Measurements from ENCODE around the gene PCNX2.
A peak's percentile ranks its signal among the peaks of the same experiment; 100 is the strongest.

The PCNX2 gene

GRCh38 chr1:233114159-233114558 lies 181.4 kb downstream of the PCNX2 start:
- Histone ChIP-seq H2BK12ac (ENCODE audit: low read length) (peak overlapping the region; percentile 90), H4K91ac (ENCODE audit: low read depth, low read length) (peak overlapping the region; percentile 95), H2BK120ac (ENCODE audit: insufficient read depth, low read length, poor library complexity) (peak overlapping the region; percentile 88), H4K12ac (ENCODE audit: low read depth, low read length) (peak overlapping the region; percentile 4), H3K9me3 (ENCODE audit: insufficient read depth, low read depth, low read length) (no peaks in the 10 kb centered on the region), H3K18ac (ENCODE audit: low read length) (peak overlapping the region; percentile 77), H3K4me2 (ENCODE audit: low read length) (no peak overlapping the region), H3K79me1 (ENCODE audit: low read length) (peaks cover 27% of the 10 kb centered on the region), H2AFZ (ENCODE audit: insufficient read depth, low read length, poor library complexity) (peak overlapping the region; percentile 61), H2AK5ac (ENCODE audit: low read length) (peak overlapping the region; percentile 12), H3K36me3 (ENCODE audit: control insufficient read depth in 1 of 2, insufficient read depth in 2 of 2, low read length in 2 of 2) (no peaks in the 10 kb centered on the region), H3K4ac (ENCODE audit: low read depth, low read length) (peak overlapping the region; percentile 30), H3K9ac (ENCODE audit: low read length) (no peak overlapping the region), H3K27me3 (ENCODE audit: insufficient read depth, low read length) (no peaks in the 10 kb centered on the region), H3K4me1 (ENCODE audit: control insufficient read depth in 1 of 2, insufficient read depth in 2 of 2, low read length in 2 of 2) (peaks cover 7 to 18% of the 10 kb centered on the region in 2 experiments), H4K8ac (ENCODE audit: low read depth, low read length) (peak overlapping the region; percentile 72), H3K79me2 (ENCODE audit: control insufficient read depth, insufficient read depth, low read length, poor library complexity) (peaks cover 5% of the 10 kb centered on the region), H3K23ac (ENCODE audit: low read length) (no peak overlapping the region), H2BK5ac (ENCODE audit: low read depth, low read length, poor library complexity) (peak overlapping the region; percentile 96), H3K14ac (ENCODE audit: low read length) (peak overlapping the region; percentile 88), H3K4me3 (ENCODE audit: low read depth, low read length) (no peak overlapping the region), H3K27ac (ENCODE audit: low read depth, low read length) (peak overlapping the region; percentile 93)
- no CpG with 5 or more reads among the region's 5 CpGs for WGBS (ENCODE audit: extremely low coverage, insufficient coverage, insufficient read length)
- peak in 1 of 2 donors; percentile 12 for DNase-seq

GRCh38 chr1:233113009-233113879 lies 182.3 kb downstream of the PCNX2 start:
- no peak overlapping the region for H3K18ac ChIP-seq (ENCODE audit: low read length)
- peak overlapping the region; percentile 92 for H2BK5ac ChIP-seq (ENCODE audit: low read depth, low read length, poor library complexity)
- DNase-seq: peak; percentile 95 to 97
- H3K9ac ChIP-seq (ENCODE audit: low read length): no peak overlapping the region
- peak overlapping the region; percentile 93 for H3K27ac ChIP-seq (ENCODE audit: low read depth, low read length)
- no peaks in the 10 kb centered on the region for H3K27me3 ChIP-seq (ENCODE audit: insufficient read depth, low read length)
- H4K12ac ChIP-seq (ENCODE audit: low read depth, low read length): peak overlapping the region; percentile 67
- no peaks in the 10 kb centered on the region for H3K36me3 ChIP-seq (ENCODE audit: control insufficient read depth in 1 of 2, insufficient read depth in 2 of 2, low read length in 2 of 2)
- WGBS (ENCODE audit: extremely low coverage, insufficient coverage, insufficient read length): no CpG with 5 or more reads among the region's 8 CpGs
- peak overlapping the region; percentile 97 for H4K91ac ChIP-seq (ENCODE audit: low read depth, low read length)
- H3K9me3 ChIP-seq (ENCODE audit: insufficient read depth, low read depth, low read length): no peaks in the 10 kb centered on the region
- no peak overlapping the region for H3K23ac ChIP-seq (ENCODE audit: low read length)
- H2BK12ac ChIP-seq (ENCODE audit: low read length): no peak overlapping the region
- H2AFZ ChIP-seq (ENCODE audit: insufficient read depth, low read length, poor library complexity): no peak overlapping the region
- H2BK120ac ChIP-seq (ENCODE audit: insufficient read depth, low read length, poor library complexity): peak overlapping the region; percentile 79
- H3K4me2 ChIP-seq (ENCODE audit: low read length): peak overlapping the region; percentile 45
- peak overlapping the region; percentile 36 for H3K14ac ChIP-seq (ENCODE audit: low read length)
- H3K79me1 ChIP-seq (ENCODE audit: low read length): peaks cover 34% of the 10 kb centered on the region
- peaks cover 9 to 25% of the 10 kb centered on the region in 2 experiments for H3K4me1 ChIP-seq (ENCODE audit: control insufficient read depth in 1 of 2, insufficient read depth in 2 of 2, low read length in 2 of 2)
- no peak overlapping the region for H3K4me3 ChIP-seq (ENCODE audit: low read depth, low read length)
- peaks cover 5% of the 10 kb centered on the region for H3K79me2 ChIP-seq (ENCODE audit: control insufficient read depth, insufficient read depth, low read length, poor library complexity)
- H4K8ac ChIP-seq (ENCODE audit: low read depth, low read length): peak overlapping the region; percentile 76
- peak overlapping the region; percentile 35 for H2AK5ac ChIP-seq (ENCODE audit: low read length)
- H3K4ac ChIP-seq (ENCODE audit: low read depth, low read length): peak overlapping the region; percentile 10

- no peak overlapping the region for H4K12ac ChIP-seq (ENCODE audit: low read depth, low read length)
- H4K91ac ChIP-seq (ENCODE audit: low read depth, low read length): peak overlapping the region; percentile 97
- H3K18ac ChIP-seq (ENCODE audit: low read length): peak overlapping the region; percentile 5
- H3K4me2 ChIP-seq (ENCODE audit: low read length): peak overlapping the region; percentile 45
- peak in 1 of 2 donors; percentile 51 for DNase-seq
- no peaks in the 10 kb centered on the region for H3K36me3 ChIP-seq (ENCODE audit: control insufficient read depth in 1 of 2, insufficient read depth in 2 of 2, low read length in 2 of 2)
- H3K23ac ChIP-seq (ENCODE audit: low read length): no peak overlapping the region
- H3K4me1 ChIP-seq (ENCODE audit: control insufficient read depth in 1 of 2, insufficient read depth in 2 of 2, low read length in 2 of 2): peaks cover 14 to 31% of the 10 kb centered on the region in 2 experiments
- H2AK5ac ChIP-seq (ENCODE audit: low read length): peak overlapping the region; percentile 64
- H3K27ac ChIP-seq (ENCODE audit: low read depth, low read length): peak overlapping the region; percentile 93
- peak overlapping the region; percentile 95 for H2BK12ac ChIP-seq (ENCODE audit: low read length)
- peak overlapping the region; percentile 92 for H2BK5ac ChIP-seq (ENCODE audit: low read depth, low read length, poor library complexity)
- no peak overlapping the region for H2AFZ ChIP-seq (ENCODE audit: insufficient read depth, low read length, poor library complexity)
- H3K4ac ChIP-seq (ENCODE audit: low read depth, low read length): peak overlapping the region; percentile 9
- H3K79me2 ChIP-seq (ENCODE audit: control insufficient read depth, insufficient read depth, low read length, poor library complexity): peaks cover 5% of the 10 kb centered on the region
- H3K9ac ChIP-seq (ENCODE audit: low read length): no peak overlapping the region
- WGBS (ENCODE audit: extremely low coverage, insufficient coverage, insufficient read length): no CpG with 5 or more reads among the region's 6 CpGs
- H3K79me1 ChIP-seq (ENCODE audit: low read length): peaks cover 40% of the 10 kb centered on the region
- peak overlapping the region; percentile 76 for H2BK120ac ChIP-seq (ENCODE audit: insufficient read depth, low read length, poor library complexity)
- H3K9me3 ChIP-seq (ENCODE audit: insufficient read depth, low read depth, low read length): no peaks in the 10 kb centered on the region
- H3K27me3 ChIP-seq (ENCODE audit: insufficient read depth, low read length): no peaks in the 10 kb centered on the region
- peak overlapping the region; percentile 17 for H4K8ac ChIP-seq (ENCODE audit: low read depth, low read length)
- no peak overlapping the region for H3K4me3 ChIP-seq (ENCODE audit: low read depth, low read length)
- peak overlapping the region; percentile 20 for H3K14ac ChIP-seq (ENCODE audit: low read length)
Observed at GRCh38 chr1:233112186-233113008, 183.1 kb downstream of the PCNX2 start.

DNA sequence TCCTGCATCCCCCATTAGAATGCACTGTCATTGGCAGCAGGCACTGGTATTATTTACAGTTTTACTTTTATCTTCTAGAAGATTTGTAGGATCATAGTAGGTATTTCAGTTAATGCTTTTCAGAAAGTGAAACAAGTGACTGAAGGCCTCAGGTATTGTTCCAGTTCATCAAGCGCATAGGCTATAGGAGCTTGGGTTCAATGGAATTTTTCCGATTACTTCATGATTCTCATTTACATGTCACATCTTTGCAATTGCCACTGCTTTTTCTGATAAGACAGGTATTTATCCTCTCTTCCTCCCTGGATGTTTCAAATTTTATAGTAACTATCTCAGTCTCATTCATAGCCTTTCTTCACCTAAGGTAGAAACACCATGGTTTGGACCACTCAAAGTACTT lies 183.8 kb downstream of the PCNX2 start:
- DNase-seq: peak in 1 of 2 donors; percentile 85
- H2AFZ ChIP-seq (ENCODE audit: insufficient read depth, low read length, poor library complexity): no peak overlapping the region
- H3K23ac ChIP-seq (ENCODE audit: low read length): no peak overlapping the region
- H2BK12ac ChIP-seq (ENCODE audit: low read length): no peak overlapping the region
- no peak overlapping the region for H3K9ac ChIP-seq (ENCODE audit: low read length)
- no peak overlapping the region for H4K12ac ChIP-seq (ENCODE audit: low read depth, low read length)
- no peak overlapping the region for H2BK120ac ChIP-seq (ENCODE audit: insufficient read depth, low read length, poor library complexity)
- H3K36me3 ChIP-seq (ENCODE audit: control insufficient read depth in 1 of 2, insufficient read depth in 2 of 2, low read length in 2 of 2): no peaks in the 10 kb centered on the region
- no peaks in the 10 kb centered on the region for H3K9me3 ChIP-seq (ENCODE audit: insufficient read depth, low read depth, low read length)
- no peak overlapping the region for H2AK5ac ChIP-seq (ENCODE audit: low read length)
- H4K8ac ChIP-seq (ENCODE audit: low read depth, low read length): no peak overlapping the region
- H4K91ac ChIP-seq (ENCODE audit: low read depth, low read length): peak overlapping the region; percentile 68
- no peaks in the 10 kb centered on the region for H3K27me3 ChIP-seq (ENCODE audit: insufficient read depth, low read length)
- H3K4me3 ChIP-seq (ENCODE audit: low read depth, low read length): no peak overlapping the region
- H3K79me1 ChIP-seq (ENCODE audit: low read length): peaks cover 44% of the 10 kb centered on the region
- peaks cover 14 to 34% of the 10 kb centered on the region in 2 experiments for H3K4me1 ChIP-seq (ENCODE audit: control insufficient read depth in 1 of 2, insufficient read depth in 2 of 2, low read length in 2 of 2)
- H3K4me2 ChIP-seq (ENCODE audit: low read length): no peak overlapping the region
- H3K14ac ChIP-seq (ENCODE audit: low read length): no peak overlapping the region
- H3K79me2 ChIP-seq (ENCODE audit: control insufficient read depth, insufficient read depth, low read length, poor library complexity): peaks cover 7% of the 10 kb centered on the region
- no peak overlapping the region for H3K4ac ChIP-seq (ENCODE audit: low read depth, low read length)
- WGBS (ENCODE audit: extremely low coverage, insufficient coverage, insufficient read length): no CpG with 5 or more reads among the region's 2 CpGs
- H2BK5ac ChIP-seq (ENCODE audit: low read depth, low read length, poor library complexity): no peak overlapping the region
- H3K27ac ChIP-seq (ENCODE audit: low read depth, low read length): peak overlapping the region; percentile 93
- H3K18ac ChIP-seq (ENCODE audit: low read length): no peak overlapping the region
